ENCODE measurements around the gene AQP2. TPM values are rescaled to one million over a fixed set of nuclear protein-coding genes. Genes with fewer than 3 reads are reported as not detected.

The AQP2 gene
- polyA plus RNA-seq, 1 of the 3 experiments (the other 2 are of a cell fraction), result not detected

DNA sequence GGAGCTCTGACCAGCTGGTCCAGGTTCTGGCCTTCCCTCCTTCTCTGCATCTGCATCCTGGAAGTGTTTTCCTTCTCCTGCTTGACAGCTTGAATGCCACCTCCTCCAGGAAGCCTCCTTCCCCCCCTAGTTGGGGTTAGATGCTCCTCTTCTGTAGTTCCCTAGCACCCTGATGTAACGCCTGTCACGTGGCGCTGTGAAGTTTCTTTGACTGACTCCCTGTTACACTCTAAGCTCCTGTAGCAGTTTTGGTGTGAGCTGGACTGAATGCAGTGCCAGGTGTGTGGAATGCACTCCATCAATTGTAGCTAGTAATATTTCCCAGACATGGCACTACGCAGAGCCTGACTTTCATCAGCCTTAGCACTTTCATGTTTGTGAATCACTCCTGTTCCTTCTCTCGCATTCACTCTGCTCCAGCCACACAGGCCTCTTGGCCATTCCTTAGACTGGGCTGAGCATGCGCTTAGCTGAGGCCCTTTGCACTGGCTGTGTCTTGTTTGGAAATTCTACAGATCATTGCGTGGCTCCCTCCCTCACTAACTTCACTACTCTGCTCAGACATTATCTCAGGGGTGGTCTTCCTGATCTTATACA, 44.7 kb upstream of the AQP2 start:
- TF ChIP-seq GABPA (IDR thresholded peaks at IDR 0.05; ENCODE audit: low read depth) (no peak), FOSL2 (IDR thresholded peaks at IDR 0.05; ENCODE audit: borderline replicate concordance, low read depth) (no peak), EP300 (IDR thresholded peaks at IDR 0.05; ENCODE audit: borderline replicate concordance in 1 of 2, low read depth in 1 of 2, low read length in 1 of 2) (no peak), CHD2 (IDR thresholded peaks at IDR 0.05; ENCODE audit: low read length, partially characterized antibody) (no peak), NRF1 (IDR thresholded peaks at IDR 0.05; ENCODE audit: low read depth, low read length) (no peak), RXRA (IDR thresholded peaks at IDR 0.05; ENCODE audit: borderline replicate concordance, low read depth) (no peak), RAD21 (IDR thresholded peaks at IDR 0.05; ENCODE audit: low read length) (no peak)
- TF ChIP-seq, protein P1, sequence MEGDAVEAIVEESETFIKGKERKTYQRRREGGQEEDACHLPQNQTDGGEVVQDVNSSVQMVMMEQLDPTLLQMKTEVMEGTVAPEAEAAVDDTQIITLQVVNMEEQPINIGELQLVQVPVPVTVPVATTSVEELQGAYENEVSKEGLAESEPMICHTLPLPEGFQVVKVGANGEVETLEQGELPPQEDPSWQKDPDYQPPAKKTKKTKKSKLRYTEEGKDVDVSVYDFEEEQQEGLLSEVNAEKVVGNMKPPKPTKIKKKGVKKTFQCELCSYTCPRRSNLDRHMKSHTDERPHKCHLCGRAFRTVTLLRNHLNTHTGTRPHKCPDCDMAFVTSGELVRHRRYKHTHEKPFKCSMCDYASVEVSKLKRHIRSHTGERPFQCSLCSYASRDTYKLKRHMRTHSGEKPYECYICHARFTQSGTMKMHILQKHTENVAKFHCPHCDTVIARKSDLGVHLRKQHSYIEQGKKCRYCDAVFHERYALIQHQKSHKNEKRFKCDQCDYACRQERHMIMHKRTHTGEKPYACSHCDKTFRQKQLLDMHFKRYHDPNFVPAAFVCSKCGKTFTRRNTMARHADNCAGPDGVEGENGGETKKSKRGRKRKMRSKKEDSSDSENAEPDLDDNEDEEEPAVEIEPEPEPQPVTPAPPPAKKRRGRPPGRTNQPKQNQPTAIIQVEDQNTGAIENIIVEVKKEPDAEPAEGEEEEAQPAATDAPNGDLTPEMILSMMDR (IDR thresholded peaks at IDR 0.05), result no peak
- Histone ChIP-seq H3K9ac (no peak overlapping the region), H4K20me1 (ENCODE audit: insufficient read depth) (no peaks in the 10 kb centered on the region), H2AFZ (ENCODE audit: low read depth) (no peak overlapping the region), H3K27me3 (ENCODE audit: insufficient read depth) (no peaks in the 10 kb centered on the region), H3K4me3 (ENCODE audit: low read depth in 2 of 2, low read length in 1 of 2) (no peak overlapping the region), H3K4me1 (ENCODE audit: control insufficient read depth in 1 of 2, insufficient read depth in 2 of 2, low read depth in 1 of 2, low read length in 1 of 2) (peaks cover 0 to 22% of the 10 kb centered on the region in 2 experiments; a peak in 1 of 4 replicates), H3F3A (replicated peaks; ENCODE audit: insufficient read depth) (no peaks in the 10 kb centered on the region), H3K27ac (ENCODE audit: low read depth in 2 of 2, low read length in 1 of 2) (no peak overlapping the region), H3K4me2 (no peak overlapping the region), H3K9me3 (no peaks in the 10 kb centered on the region), H3K36me3 (replicated peaks in 1 of 2; ENCODE audit: control insufficient read depth in 1 of 2, insufficient read depth in 2 of 2, low read length in 1 of 2) (no peaks in the 10 kb centered on the region), H3K79me2 (ENCODE audit: insufficient read depth) (no peaks in the 10 kb centered on the region), H3K9me2 (no peaks in the 10 kb centered on the region)
- DNase-seq, result no peak
- 95% methylated on average over 7 of the region's 7 CpGs for WGBS (ENCODE audit: low lambda C conversion rate)
- POLR2A ChIA-PET, result interaction anchor here (1.6 kb wide), 1 partner anchor 8 kb away, joined by 4 read pairs; no protein-coding TSS in a partner anchor
- CTCF ChIA-PET, result interaction anchor here (0.6 to 3.0 kb wide), 7 partner anchors 10 to 165 kb away, joined by 3 to 14 read pairs (median 7); no protein-coding TSS in a partner anchor

DNA sequence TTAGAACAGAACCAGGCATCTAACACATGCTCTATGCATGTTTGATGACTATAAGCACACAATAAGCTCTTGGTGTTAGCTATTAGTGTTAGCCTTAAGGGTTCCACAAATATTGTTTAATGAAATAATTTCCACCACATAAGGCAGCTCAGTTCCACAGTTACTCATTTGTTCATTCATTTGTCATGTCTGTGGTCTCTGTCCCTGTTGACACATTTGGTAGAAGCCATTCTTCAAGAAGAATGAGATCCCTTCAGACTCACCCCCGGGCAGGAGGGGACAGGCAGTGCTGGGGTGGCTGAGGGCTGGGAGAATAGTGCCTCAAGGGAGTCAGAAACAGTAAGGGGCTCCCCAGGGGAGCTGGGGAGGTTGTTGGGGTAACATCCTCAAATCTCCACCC, 43.2 kb upstream of the AQP2 start:
- Histone ChIP-seq H3K36me3 (replicated peaks in 1 of 2; ENCODE audit: control insufficient read depth in 1 of 2, insufficient read depth in 2 of 2, low read length in 1 of 2) (no peaks in the 10 kb centered on the region), H3K79me2 (ENCODE audit: insufficient read depth) (no peaks in the 10 kb centered on the region), H3K27me3 (ENCODE audit: insufficient read depth) (no peaks in the 10 kb centered on the region), H3K4me2 (no peak overlapping the region), H3K27ac (ENCODE audit: low read depth in 2 of 2, low read length in 1 of 2) (no peak overlapping the region), H3K9me2 (no peaks in the 10 kb centered on the region), H3F3A (replicated peaks; ENCODE audit: insufficient read depth) (no peaks in the 10 kb centered on the region), H3K4me1 (ENCODE audit: control insufficient read depth in 1 of 2, insufficient read depth in 2 of 2, low read depth in 1 of 2, low read length in 1 of 2) (peaks cover 0 to 21% of the 10 kb centered on the region in 2 experiments; a peak in 1 of 4 replicates), H3K9ac (no peak overlapping the region), H3K9me3 (no peaks in the 10 kb centered on the region), H4K20me1 (ENCODE audit: insufficient read depth) (no peaks in the 10 kb centered on the region), H3K4me3 (ENCODE audit: low read depth in 2 of 2, low read length in 1 of 2) (no peak overlapping the region), H2AFZ (ENCODE audit: low read depth) (no peak overlapping the region)
- WGBS (ENCODE audit: low lambda C conversion rate), result 78% methylated on average over 1 of the region's 1 CpG
- TF ChIP-seq, protein P2, sequence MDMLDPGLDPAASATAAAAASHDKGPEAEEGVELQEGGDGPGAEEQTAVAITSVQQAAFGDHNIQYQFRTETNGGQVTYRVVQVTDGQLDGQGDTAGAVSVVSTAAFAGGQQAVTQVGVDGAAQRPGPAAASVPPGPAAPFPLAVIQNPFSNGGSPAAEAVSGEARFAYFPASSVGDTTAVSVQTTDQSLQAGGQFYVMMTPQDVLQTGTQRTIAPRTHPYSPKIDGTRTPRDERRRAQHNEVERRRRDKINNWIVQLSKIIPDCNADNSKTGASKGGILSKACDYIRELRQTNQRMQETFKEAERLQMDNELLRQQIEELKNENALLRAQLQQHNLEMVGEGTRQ (IDR thresholded peaks at IDR 0.05; ENCODE audit: borderline replicate concordance, low read depth, low read length), result no peak
- TF ChIP-seq RCOR1 (IDR thresholded peaks at IDR 0.05; ENCODE audit: low read length), result no peak
- TF ChIP-seq, protein P1 (IDR thresholded peaks at IDR 0.05), result no peak
- TF ChIP-seq JUND (IDR thresholded peaks at IDR 0.05), result no peak
- no peak for DNase-seq
- POLR2A ChIA-PET, result interaction anchor here (0.6 kb wide), 1 partner anchor 68 kb away, joined by 3 read pairs; no protein-coding TSS in a partner anchor
- CTCF ChIA-PET, result interaction anchor here (0.8 to 2.8 kb wide), 7 partner anchors 9 to 149 kb away, joined by 3 to 14 read pairs (median 6); no protein-coding TSS in a partner anchor

Data from SK-N-SH (cell line).